Measurements from ENCODE around the gene PIPOX.

The PIPOX gene

GRCh38 chr17:29090108-29090507 is 47.2 kb downstream of the PIPOX start:
- no peaks in the 10 kb centered on the region for H3K79me2 ChIP-seq (ENCODE audit: low read length)
- peaks cover 11% of the 10 kb centered on the region for H3K36me3 ChIP-seq (replicated peaks; ENCODE audit: low read depth, low read length)
- H2AFZ ChIP-seq (ENCODE audit: low read depth, low read length), result no peak overlapping the region
- no peaks in the 10 kb centered on the region for H3K4me1 ChIP-seq (ENCODE audit: low read length)
- H3K27ac ChIP-seq (ENCODE audit: low read length), result no peak overlapping the region
- no peak overlapping the region for H3K4me2 ChIP-seq (ENCODE audit: low read length)
- H3K4me3 ChIP-seq (ENCODE audit: low read length), result no peak overlapping the region
- H3K9ac ChIP-seq (ENCODE audit: low read length), result no peak overlapping the region
- no peak for TF ChIP-seq CTCF (IDR thresholded peaks at IDR 0.05; ENCODE audit: low read depth, low read length)
- no peak for TF ChIP-seq EZH2phosphoT487 (IDR thresholded peaks at IDR 0.05; ENCODE audit: low read depth)
- H3K9me3 ChIP-seq (ENCODE audit: insufficient read depth, low read length), result no peaks in the 10 kb centered on the region
- no peaks in the 10 kb centered on the region for H4K20me1 ChIP-seq (ENCODE audit: insufficient read depth, low read length)
- H3K27me3 ChIP-seq (ENCODE audit: low read depth, low read length), result no peaks in the 10 kb centered on the region

- Histone ChIP-seq H3K4me1 (ENCODE audit: low read length) (no peaks in the 10 kb centered on the region), H3K27me3 (ENCODE audit: low read depth, low read length) (no peaks in the 10 kb centered on the region), H3K36me3 (replicated peaks; ENCODE audit: low read depth, low read length) (peaks cover 11% of the 10 kb centered on the region), H2AFZ (ENCODE audit: low read depth, low read length) (no peak overlapping the region), H3K27ac (ENCODE audit: low read length) (no peak overlapping the region), H3K9ac (ENCODE audit: low read length) (no peak overlapping the region), H4K20me1 (ENCODE audit: insufficient read depth, low read length) (no peaks in the 10 kb centered on the region), H3K4me3 (ENCODE audit: low read length) (no peak overlapping the region), H3K79me2 (ENCODE audit: low read length) (no peaks in the 10 kb centered on the region), H3K9me3 (ENCODE audit: insufficient read depth, low read length) (no peaks in the 10 kb centered on the region), H3K4me2 (ENCODE audit: low read length) (no peak overlapping the region)
- no peak for TF ChIP-seq CTCF (IDR thresholded peaks at IDR 0.05; ENCODE audit: low read depth, low read length)
- no peak for TF ChIP-seq EZH2phosphoT487 (IDR thresholded peaks at IDR 0.05; ENCODE audit: low read depth)
These were observed 48.0 kb downstream of the PIPOX start for GRCh38 chr17:29090750-29091605.

- no peaks in the 10 kb centered on the region for H3K79me2 ChIP-seq (ENCODE audit: low read length)
- H3K27me3 ChIP-seq (ENCODE audit: low read depth, low read length), result no peaks in the 10 kb centered on the region
- H2AFZ ChIP-seq (ENCODE audit: low read depth, low read length), result no peak overlapping the region
- H3K4me1 ChIP-seq (ENCODE audit: low read length), result no peaks in the 10 kb centered on the region
- H3K4me3 ChIP-seq (ENCODE audit: low read length), result no peak overlapping the region
- no peak for TF ChIP-seq CTCF (IDR thresholded peaks at IDR 0.05; ENCODE audit: low read depth, low read length)
- no peak for TF ChIP-seq EZH2phosphoT487 (IDR thresholded peaks at IDR 0.05; ENCODE audit: low read depth)
- H3K36me3 ChIP-seq (replicated peaks; ENCODE audit: low read depth, low read length), result peaks cover 9% of the 10 kb centered on the region
- no peak overlapping the region for H3K4me2 ChIP-seq (ENCODE audit: low read length)
- no peaks in the 10 kb centered on the region for H4K20me1 ChIP-seq (ENCODE audit: insufficient read depth, low read length)
- no peak overlapping the region for H3K27ac ChIP-seq (ENCODE audit: low read length)
- no peak overlapping the region for H3K9ac ChIP-seq (ENCODE audit: low read length)
- H3K9me3 ChIP-seq (ENCODE audit: insufficient read depth, low read length), result no peaks in the 10 kb centered on the region
These were observed 48.8 kb downstream of the PIPOX start for GRCh38 chr17:29091606-29092289.

GRCh38 chr17:29093090-29093871 is 50.3 kb downstream of the PIPOX start:
- H3K4me2 ChIP-seq (ENCODE audit: low read length), result no peak overlapping the region
- H3K79me2 ChIP-seq (ENCODE audit: low read length), result no peaks in the 10 kb centered on the region
- no peak overlapping the region for H3K27ac ChIP-seq (ENCODE audit: low read length)
- no peak overlapping the region for H3K9ac ChIP-seq (ENCODE audit: low read length)
- TF ChIP-seq CTCF (IDR thresholded peaks at IDR 0.05; ENCODE audit: low read depth, low read length) (no peak), EZH2phosphoT487 (IDR thresholded peaks at IDR 0.05; ENCODE audit: low read depth) (no peak)
- H2AFZ ChIP-seq (ENCODE audit: low read depth, low read length), result no peak overlapping the region
- H3K4me3 ChIP-seq (ENCODE audit: low read length), result no peak overlapping the region
- no peaks in the 10 kb centered on the region for H3K27me3 ChIP-seq (ENCODE audit: low read depth, low read length)
- no peaks in the 10 kb centered on the region for H4K20me1 ChIP-seq (ENCODE audit: insufficient read depth, low read length)
- peaks cover 14% of the 10 kb centered on the region for H3K36me3 ChIP-seq (replicated peaks; ENCODE audit: low read depth, low read length)
- no peaks in the 10 kb centered on the region for H3K9me3 ChIP-seq (ENCODE audit: insufficient read depth, low read length)
- no peaks in the 10 kb centered on the region for H3K4me1 ChIP-seq (ENCODE audit: low read length)
